GM19452 (cell line): ENCODE measurements around the gene RTN4R.

ENCODE experiments used
- ATAC-seq: cut with Tn5 transposase; IDR thresholded peaks from one replicate; pipeline ENCODE4 v1.9.1; 2021; ENCODE audit not compliant: unreplicated experiment

RTN4R gene

GRCh38 chr22:20204806-20205205, 63.3 kb downstream of the RTN4R start:
- no peak for ATAC-seq

- ATAC-seq, result no peak
These were observed 63.8 kb downstream of the RTN4R start for GRCh38 chr22:20204311-20204710.

- no peak for ATAC-seq
These were observed 64.4 kb downstream of the RTN4R start for GRCh38 chr22:20203552-20204201.

- no peak for ATAC-seq
These were observed 65.0 kb downstream of the RTN4R start for GRCh38 chr22:20203142-20203551.

- ATAC-seq, result no peak
These were observed 66.2 kb downstream of the RTN4R start for GRCh38 chr22:20201837-20202392.

GRCh38 chr22:20199906-20200305, 68.2 kb downstream of the RTN4R start:
- ATAC-seq, result no peak

- ATAC-seq, result no peak
These were observed 68.7 kb downstream of the RTN4R start for GRCh38 chr22:20199413-20199842.

- ATAC-seq, result no peak
These were observed 69.4 kb downstream of the RTN4R start for GRCh38 chr22:20198557-20199319.

GRCh38 chr22:20197407-20198030, 70.6 kb downstream of the RTN4R start:
- no peak for ATAC-seq

GRCh38 chr22:20196094-20196842, 71.8 kb downstream of the RTN4R start:
- no peak for ATAC-seq

GRCh38 chr22:20194681-20195593, 73.2 kb downstream of the RTN4R start:
- no peak for ATAC-seq

- no peak for ATAC-seq
These were observed 74.2 kb downstream of the RTN4R start for GRCh38 chr22:20193761-20194494.

GRCh38 chr22:20192972-20193760, 75.0 kb downstream of the RTN4R start:
- ATAC-seq, result no peak

GRCh38 chr22:20192293-20192971, 75.7 kb downstream of the RTN4R start:
- ATAC-seq, result no peak

- no peak for ATAC-seq
These were observed 76.3 kb downstream of the RTN4R start for GRCh38 chr22:20191803-20192202.
